GM18502 (cell line): ENCODE measurements around the gene RRBP1.

Experiments used
- ATAC-seq: cut with Tn5 transposase; IDR thresholded peaks from one replicate; pipeline ENCODE4 v1.9.1; 2021; ENCODE audit warnings: mild to moderate bottlenecking; ENCODE audit not compliant: unreplicated experiment, poor library complexity

The RRBP1 gene, protein sequence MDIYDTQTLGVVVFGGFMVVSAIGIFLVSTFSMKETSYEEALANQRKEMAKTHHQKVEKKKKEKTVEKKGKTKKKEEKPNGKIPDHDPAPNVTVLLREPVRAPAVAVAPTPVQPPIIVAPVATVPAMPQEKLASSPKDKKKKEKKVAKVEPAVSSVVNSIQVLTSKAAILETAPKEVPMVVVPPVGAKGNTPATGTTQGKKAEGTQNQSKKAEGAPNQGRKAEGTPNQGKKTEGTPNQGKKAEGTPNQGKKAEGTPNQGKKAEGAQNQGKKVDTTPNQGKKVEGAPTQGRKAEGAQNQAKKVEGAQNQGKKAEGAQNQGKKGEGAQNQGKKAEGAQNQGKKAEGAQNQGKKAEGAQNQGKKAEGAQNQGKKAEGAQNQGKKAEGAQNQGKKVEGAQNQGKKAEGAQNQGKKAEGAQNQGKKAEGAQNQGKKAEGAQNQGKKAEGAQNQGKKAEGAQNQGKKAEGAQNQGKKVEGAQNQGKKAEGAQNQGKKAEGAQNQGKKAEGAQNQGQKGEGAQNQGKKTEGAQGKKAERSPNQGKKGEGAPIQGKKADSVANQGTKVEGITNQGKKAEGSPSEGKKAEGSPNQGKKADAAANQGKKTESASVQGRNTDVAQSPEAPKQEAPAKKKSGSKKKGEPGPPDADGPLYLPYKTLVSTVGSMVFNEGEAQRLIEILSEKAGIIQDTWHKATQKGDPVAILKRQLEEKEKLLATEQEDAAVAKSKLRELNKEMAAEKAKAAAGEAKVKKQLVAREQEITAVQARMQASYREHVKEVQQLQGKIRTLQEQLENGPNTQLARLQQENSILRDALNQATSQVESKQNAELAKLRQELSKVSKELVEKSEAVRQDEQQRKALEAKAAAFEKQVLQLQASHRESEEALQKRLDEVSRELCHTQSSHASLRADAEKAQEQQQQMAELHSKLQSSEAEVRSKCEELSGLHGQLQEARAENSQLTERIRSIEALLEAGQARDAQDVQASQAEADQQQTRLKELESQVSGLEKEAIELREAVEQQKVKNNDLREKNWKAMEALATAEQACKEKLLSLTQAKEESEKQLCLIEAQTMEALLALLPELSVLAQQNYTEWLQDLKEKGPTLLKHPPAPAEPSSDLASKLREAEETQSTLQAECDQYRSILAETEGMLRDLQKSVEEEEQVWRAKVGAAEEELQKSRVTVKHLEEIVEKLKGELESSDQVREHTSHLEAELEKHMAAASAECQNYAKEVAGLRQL (N-terminal part only)

DNA sequence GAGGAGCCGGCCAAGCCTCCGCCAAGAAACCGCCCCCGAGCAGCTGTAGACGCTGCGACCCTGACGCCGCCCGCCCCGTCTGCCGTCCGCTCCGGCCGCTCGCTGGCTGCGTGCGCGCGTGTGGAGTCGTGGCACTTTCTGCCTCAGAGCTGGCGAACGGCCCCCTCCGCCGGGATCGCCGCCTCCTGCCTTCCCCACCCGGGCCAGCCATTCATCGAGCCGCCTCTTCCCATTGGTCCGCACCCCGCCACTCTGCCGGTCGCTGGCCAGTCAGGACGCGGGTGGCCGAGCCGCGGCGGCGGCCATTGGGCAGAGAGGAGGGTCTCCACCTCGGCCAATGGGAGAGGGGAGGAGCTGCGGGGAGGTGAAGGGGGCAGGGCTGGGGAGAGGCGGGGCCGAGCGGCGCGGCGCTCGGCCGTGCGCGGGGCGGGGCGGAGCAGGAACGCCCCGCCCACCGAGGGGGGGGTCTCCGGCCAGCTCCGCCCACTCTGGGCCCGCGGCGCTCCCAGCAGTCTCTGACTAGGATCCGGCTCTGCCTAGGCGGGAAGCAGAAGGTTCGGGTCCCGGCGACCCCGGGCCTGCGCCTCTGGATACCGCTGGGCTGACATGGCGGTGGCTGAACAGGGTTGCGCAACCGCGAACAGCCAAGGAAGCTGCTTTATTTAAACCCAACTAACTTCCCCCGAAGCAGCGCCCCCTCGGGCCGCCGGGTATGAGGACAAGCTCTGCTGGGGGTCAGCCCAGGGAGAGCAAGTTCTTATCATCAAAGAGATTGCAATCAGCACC is at the start of gene RRBP1:
Gene RRBP1 (minus strand): TSS at position 140 of the 786 bp plus-strand sequence. CDS start 21,735 bp downstream, outside the sequence.
- ATAC-seq = peak; percentile 88

DNA sequence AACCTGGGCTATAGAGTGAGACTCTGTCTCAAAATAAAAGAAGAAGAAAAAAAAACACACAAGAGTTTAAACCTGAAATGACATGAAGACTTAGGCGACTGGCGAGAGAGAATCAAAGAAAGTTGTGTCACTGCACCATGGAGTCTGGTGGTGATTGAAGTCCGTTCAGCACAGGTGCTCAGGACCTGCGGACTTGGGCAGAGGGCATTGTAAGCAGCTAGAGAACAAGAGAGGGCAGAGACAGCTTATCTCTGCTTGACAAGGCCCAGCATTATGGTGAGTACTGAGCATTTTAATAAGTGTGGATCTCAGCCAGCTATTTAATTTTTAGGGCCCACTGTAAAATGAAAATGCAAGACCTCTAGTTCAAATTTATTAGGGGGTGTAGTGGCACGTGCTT is 49.2 kb upstream of the RRBP1 start:
- ATAC-seq = no peak

DNA sequence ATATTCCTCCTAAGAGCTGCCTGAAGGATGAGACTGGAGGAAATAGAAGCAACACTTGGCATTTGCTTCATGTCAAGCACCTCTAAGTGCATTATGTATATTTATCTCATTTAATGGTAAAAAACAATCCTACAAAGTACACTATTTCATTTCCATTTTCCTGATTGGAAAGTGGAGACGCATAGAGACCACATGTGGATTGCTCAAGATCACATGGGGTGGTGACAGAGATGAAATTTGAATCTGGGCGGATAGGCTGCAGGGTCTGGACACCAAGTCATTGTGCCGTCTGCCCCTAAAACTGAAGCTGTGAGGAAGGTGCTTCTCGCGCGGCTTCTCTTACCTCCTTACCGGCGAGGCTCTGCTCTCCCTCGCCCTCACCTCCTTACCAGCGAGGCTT is 48.0 kb upstream of the RRBP1 start:
- no peak for ATAC-seq

DNA sequence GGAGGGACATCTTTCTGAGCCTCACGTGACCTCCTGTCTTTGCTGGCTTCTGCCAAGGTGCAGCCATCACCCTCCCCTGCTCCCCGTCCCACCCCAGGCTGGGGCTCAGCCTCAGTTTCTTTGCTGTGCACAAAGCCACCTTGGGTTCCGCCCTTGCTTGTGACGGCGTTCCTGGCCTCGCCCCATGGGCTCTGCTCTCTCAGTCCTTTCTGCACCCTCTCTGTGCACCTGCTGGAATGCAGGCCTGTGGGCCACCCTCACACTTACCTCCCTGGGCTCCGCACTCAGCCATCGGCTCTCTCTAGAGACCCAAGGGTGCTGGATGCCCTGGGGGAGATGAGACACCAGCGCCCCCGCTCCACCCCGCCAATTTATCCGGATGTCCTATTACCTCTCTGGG is 46.0 kb upstream of the RRBP1 start:
- no peak for ATAC-seq

DNA sequence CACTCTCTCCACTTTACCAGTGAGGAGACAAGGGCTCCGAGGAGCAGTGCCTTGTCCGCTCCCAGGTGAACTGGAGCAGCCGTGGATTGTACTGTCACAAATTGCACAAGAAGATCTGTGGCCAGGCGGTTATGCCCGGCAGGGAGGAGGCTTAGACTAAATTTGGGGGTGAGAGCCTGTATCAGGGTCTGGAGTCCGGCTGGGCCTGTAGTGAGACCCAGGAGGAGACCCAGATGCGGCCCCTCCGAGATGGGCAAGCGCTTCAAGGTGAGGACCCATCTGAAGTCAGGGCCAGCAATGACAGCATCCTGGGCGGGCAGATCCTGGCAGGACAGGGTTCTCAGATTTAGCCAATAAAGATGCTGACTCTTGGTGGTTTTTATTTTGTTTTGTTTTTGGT is 45.3 kb upstream of the RRBP1 start:
- ATAC-seq = no peak

DNA sequence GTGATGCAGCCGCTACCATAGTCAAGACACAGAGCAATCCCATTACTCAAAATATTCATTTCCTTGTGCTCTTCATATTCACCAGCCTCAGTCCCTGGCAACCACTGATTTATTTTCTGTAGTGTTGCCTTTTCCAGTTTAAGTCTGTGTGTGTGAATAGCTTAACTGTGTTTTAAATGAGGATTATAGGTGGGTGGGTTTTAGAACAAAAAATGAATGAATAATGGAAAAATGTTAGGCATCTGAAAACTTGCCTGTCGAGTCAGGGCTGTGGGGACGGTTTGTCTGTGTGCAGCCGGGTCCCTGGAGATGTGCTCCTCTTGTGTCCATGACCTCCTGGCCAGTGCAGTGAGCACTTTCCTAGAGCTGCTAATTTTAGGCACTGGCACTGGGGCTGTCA is 44.9 kb upstream of the RRBP1 start:
- ATAC-seq = no peak

DNA sequence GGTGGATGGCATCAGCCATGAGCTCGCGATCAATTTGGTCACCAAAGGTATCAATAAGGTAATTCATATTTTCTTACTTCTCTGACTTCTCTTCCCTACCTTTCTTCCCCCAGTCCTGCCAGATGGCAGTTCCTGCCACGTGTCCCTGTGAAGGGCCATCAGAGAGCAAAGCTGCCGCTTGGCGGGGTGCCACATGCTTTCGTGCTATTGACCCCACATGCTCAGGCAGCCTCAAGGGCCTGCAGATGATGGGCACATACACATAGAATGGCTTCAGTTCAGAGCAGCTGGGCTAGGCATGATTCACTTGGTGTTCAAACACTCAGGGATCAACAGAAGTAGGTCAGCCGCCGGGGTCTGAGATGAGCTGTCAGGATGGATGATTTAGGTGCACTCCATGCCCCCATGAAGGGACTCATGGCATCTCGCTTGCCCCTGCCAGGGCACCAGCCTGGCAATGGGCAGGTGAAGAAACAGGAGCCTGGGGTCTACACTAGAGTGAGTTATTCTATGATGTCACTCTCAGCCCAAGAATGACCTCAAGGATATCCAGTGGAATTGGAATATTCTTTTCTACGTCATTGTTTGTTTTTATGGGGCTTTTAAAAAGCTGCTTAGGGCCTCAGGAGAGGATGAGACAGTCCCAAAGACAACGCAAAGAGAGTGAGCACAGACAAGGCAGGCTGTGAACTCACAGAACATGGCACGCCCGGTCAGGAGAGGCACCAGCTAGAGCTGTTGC is 43.2 kb upstream of the RRBP1 start:
- ATAC-seq = no peak

DNA sequence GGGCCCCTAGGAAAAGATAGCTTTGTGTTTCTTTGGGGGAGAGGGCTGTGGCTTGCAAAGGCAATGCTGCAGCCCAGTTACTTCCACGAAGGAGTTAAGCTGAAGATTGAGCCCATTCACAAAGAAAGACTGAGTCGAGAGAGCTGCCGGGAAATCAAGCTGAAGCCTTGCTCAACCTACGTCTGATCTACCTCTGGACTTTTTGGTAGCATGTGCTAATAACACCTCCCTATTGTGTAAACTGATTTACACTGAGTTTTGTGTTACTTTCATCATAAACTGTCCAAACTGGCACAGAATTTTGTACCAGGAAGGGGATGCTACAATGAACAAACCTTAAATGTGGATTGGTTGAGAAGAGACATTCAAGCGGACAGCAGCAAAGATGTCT is 41.3 kb upstream of the RRBP1 start:
- no peak for ATAC-seq

DNA sequence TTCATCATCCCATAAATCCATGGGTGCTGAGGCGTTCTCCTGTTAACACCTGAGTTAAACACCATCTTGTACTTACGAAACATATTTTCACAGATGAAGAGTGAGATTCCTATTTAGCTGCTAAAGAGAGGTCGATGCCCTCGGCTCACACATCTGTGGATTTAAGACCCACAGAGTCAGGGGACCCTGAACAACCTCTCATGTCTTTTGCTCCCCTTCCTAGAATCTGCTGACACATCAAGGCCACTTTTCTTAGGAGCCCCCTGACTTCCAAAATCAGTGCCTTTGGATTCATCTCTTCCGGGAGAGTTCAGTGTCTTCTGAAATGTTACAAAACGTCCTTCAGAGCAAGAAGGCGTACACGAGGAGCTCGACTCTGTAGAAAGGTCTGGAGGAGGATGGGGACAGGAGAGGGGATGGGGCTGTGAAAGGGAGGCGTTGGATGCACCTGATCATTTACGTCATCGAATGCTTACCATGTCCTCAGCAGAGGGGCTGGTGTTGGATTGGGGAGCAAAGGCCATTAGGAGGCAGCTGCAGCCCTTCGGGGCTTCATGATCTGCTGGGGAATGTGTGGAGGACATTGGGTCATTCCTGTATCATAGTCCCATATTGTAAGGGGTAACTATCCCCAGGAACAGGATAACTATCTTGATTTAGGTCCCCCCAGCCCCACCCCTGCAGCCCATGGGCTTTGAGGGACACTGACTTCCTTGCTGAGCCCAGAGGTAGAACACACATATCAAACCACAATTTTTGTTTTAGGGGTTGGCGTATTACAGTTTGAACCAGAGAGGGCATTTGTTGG is 40.7 kb upstream of the RRBP1 start:
- ATAC-seq = no peak

DNA sequence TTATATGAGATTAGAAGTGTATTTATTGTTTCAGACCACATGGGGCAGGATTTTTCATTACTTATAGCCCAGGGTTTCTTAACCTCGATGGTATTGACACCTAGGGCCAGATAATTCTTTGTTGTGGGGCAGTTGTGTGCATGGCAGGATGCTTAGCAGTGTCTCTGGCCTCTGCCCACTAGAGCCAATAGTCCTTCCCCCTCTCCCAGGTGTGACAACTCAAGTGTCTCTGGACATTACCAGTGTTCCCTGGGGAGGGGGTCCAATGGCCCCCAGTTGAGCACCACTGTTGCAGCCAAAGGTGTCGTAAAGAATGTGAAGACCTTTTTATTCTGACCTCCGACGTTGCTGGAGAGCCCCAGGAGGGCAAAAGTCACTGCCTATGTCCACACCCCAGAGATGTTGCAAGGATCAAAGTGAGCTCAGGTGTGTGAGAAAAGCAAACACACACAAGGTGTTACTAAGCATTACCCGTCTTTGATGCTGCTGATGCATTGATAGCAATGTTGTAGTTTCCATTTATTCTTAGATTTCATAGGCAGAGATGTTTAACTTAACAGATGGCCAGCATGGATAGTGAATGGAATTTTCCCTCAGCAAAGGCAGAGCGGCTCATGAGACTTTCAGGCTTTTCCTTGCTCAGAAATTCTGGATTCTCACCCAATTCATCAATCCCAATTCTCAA is 39.9 kb upstream of the RRBP1 start:
- ATAC-seq = no peak

DNA sequence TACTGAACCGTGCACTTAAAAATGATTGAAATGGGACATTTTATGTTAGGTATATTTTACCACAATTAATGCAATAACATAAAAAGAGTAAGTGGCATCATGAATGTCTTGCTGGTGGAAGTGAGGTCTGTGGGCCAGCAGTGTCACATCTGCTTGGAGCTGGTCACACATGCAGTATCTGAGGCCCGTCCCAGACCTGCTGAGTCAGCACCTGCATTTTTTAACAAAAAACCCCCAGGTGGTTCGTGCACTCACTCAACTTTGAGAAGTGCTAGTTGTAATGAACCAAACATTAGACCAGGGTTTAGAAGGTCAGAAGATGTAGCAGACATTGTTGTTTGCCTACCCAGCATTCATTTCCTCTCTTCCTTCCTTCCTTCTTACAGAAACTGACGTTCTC is 38.7 kb upstream of the RRBP1 start:
- ATAC-seq = no peak

DNA sequence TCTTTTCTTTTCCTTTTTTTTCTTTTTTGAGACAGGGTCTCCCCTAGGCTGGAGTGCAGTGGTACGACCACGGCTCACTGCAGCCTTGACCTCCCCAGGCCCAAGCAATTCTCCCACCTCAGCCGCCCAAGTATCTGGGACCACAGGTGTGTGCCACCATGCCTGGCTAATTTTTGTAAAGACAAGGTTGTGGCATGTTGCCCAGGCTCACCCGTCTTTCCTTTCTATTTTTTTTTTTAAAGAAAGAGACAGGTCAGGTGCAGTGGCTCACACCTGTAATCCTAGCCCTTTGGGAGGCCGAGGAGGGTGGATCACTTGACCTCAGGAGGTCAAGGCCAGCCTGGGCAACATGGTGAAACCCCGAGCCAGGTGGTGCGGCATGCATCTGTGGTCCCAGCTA is 34.3 kb upstream of the RRBP1 start:
- ATAC-seq = no peak

DNA sequence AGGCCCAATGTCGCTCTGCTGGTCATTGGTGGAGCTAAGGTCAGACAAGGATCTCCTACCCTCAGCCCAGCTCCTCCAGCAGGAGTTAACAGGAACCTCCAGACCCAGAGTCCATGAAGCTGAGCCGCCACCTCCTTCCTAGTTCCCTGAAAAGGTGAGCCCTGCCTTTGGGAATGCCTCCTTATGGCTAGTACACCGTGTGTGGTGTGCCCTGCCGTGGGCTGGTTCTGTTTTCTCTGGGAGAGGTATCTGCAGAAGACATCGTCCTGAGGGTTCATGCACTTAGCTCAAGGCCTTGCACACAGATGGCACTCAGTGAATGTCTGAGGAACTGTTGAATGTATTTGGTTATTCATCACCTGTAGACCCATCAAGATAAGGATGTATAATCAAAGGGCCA is 33.0 kb upstream of the RRBP1 start:
- ATAC-seq = no peak

DNA sequence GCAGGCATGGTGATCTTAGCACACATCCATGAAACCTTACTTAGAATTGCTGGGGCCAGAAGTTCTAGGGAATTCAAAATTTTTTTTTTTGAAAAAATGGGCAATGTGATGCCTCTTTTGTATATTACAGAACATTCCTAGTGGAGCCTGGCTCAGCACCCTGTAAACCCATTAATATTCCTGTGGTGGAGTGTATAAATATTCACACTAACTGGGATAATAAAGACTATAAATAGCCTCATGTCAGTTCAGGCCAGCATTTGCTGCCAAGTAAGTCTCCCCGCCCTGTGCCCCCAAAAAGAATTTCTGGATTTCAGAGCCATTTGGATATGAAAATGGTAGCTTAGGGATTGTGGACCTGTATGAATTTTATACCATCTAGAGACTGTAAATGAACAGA is 32.6 kb upstream of the RRBP1 start:
- no peak for ATAC-seq

DNA sequence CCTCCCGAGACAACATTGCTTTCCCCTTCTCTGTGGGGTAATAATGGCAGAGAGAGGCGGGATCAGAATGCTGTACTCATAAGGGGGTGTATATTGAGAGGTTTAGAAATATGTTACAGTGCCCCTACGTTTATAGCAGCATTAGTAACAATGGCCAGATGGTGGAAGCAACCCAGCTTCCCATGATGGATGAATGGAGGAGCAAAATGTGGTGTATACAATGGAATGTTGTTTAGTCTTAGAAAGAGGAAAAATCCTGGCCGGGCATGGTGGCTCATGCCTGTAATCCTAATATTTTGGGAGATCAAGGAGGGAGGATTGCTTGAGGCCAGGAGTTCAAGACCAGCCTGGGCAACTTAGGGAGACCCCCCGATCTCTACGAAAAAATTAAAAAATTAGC is 30.7 kb upstream of the RRBP1 start:
- no peak for ATAC-seq

DNA sequence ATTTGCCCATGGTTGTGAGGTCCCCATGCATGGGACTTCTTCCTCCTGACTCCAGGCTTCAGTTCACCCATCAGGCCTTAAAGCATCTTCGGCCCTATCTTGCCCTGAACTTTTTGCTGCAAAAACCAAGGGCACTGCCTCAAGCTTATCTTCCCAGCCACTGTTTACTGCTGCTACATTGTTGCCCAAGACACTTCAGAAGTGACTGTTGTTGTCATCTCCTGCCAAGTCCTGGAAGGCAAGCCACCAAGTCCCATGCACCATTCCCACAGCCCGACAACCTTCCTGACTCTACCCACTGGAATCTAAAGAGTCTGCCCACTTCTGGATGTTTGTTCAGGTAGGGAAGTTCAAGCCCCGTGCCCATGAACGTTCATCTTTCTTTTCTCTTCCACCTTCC is 30.2 kb upstream of the RRBP1 start:
- ATAC-seq = no peak

DNA sequence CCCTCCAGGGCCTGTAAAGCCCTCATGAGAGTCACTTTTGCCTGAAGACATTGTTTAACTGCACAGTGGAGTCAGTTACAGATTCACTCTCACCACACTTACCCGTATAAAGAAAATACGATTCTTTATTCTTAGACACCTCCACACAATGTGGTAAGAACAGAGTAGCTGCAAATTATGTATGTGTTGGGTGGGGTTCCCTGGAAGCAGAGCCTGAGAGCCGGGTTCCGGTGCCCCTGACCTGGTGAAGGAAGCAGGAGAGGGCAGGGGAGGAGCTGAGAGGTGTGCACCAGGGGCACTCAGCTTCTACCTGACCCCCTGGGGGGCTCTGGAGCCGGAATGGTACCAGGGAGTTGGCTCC is 29.2 kb upstream of the RRBP1 start:
- ATAC-seq = no peak
